Spleen (tissue), 11 donors: ENCODE data around the gene EXOC6B. TPM values are rescaled to one million over a fixed set of nuclear protein-coding genes. Genes with fewer than 3 reads are reported as not detected.

Experiments
- DNase-seq: peaks from one replicate; pipeline ENCODE4 v3.0.0-alpha.2; 2020
- H3K27ac ChIP-seq, 8 donors: fragments of 200-600 bp; sonication (generic) in 7 of 8; 1 replicate in 4 of 8; 2 replicates in 4 of 8; pipeline versions ENCODE4 v1.5.0 to v1.8.0; 2016 to 2021; ENCODE audit warnings: inconsistent platforms in 4 of 8, mild to moderate bottlenecking in 4 of 8, moderate library complexity in 1 of 8
- H3K27me3 ChIP-seq, 7 donors: fragments of 200-600 bp; sonication (generic) in 6 of 7; replicated peaks in 1 of 7; 1 replicate in 4 of 7; 2 replicates in 3 of 7; pipeline versions ENCODE4 v1.5.0 to v1.8.0; 2016 to 2021; ENCODE audit warnings: inconsistent platforms in 3 of 7, mild to moderate bottlenecking in 1 of 7
- H3K36me3 ChIP-seq, 6 donors: fragments of 200-600 bp; sonication (generic) in 5 of 6; 1 replicate in 4 of 6; 2 replicates in 2 of 6; pipeline versions ENCODE4 v1.5.0 to v1.8.0; 2016 to 2021; ENCODE audit warnings: inconsistent platforms in 2 of 6
- H3K4me1 ChIP-seq, 6 donors: fragments of 200-600 bp; sonication (generic) in 5 of 6; 1 replicate in 3 of 6; 2 replicates in 3 of 6; pipeline versions ENCODE4 v1.5.0 to v1.8.0; 2016 to 2021; ENCODE audit warnings: inconsistent platforms in 3 of 6
- H3K4me3 ChIP-seq, 8 donors: fragments of 200-600 bp; sonication (generic) in 7 of 8; 1 replicate in 4 of 8; 2 replicates in 4 of 8; pipeline versions ENCODE4 v1.5.0 to v1.8.0; 2016 to 2021; ENCODE audit warnings: inconsistent platforms in 4 of 8, mild to moderate bottlenecking in 4 of 8, moderate library complexity in 2 of 8
- H3K9me3 ChIP-seq, 8 donors: fragments of 200-600 bp; sonication (generic) in 7 of 8; 1 replicate in 4 of 8; 2 replicates in 4 of 8; pipeline versions ENCODE4 v1.5.0 to v1.8.0; 2016 to 2021; ENCODE audit warnings: inconsistent platforms in 4 of 8
- CTCF ChIP-seq, 11 experiments: fragments of 200-600 bp in 7 of 11; fragments of 450-650 bp in 4 of 11; sonication (generic) in 4 of 11; IDR thresholded peaks in 8 of 11; conservative IDR thresholded peaks in 3 of 11; 1 replicate in 7 of 11; 2 replicates in 4 of 11; pipeline versions ENCODE4 v1.4.0 to v1.8.0; 2016 to 2021; ENCODE audit warnings: antibody characterized with exemption in 11 of 11, inconsistent platforms in 4 of 11, mild to moderate bottlenecking in 1 of 11
- POLR2A ChIP-seq, 3 donors: fragments of 450-650 bp; IDR thresholded peaks; one replicate each; pipeline ENCODE4 v1.5.1; 2017; ENCODE audit warnings: antibody characterized with exemption in 3 of 3, mild to moderate bottlenecking in 1 of 3
- POLR2AphosphoS5 ChIP-seq, 3 donors: sonication (generic); formaldehyde crosslinking; IDR thresholded peaks; one replicate each; pipeline ENCODE4 v1.5.1; 2017; ENCODE audit warnings: antibody characterized with exemption in 3 of 3
- WGBS, 5 donors: extraction: QIAGEN DNeasy Blood & Tissue Kit in 3 of 5; methylation state at CpG; one replicate each; pipeline versions ENCODE4 v1.1.5 to v1.1.7; 2013 to 2018; 5-methylcytosine and 5-hydroxymethylcytosine counted together
- intact Hi-C: fragments of 100-400 bp; cut with DNase I; formaldehyde crosslinking; loops from one replicate; pipeline ENCODE4 v1.15.0; 2023; ENCODE audit warnings: low total_unique reads
- polyA plus RNA-seq, 3 donors: library from polyadenylated mRNA; stranded (reverse); fragments of 200-250 nt; gene quantifications; one replicate each; pipeline ENCODE4 v1.2.1, GENCODE V29; 2013
- total RNA-seq, 7 donors: library from RNA; depleted of rRNA in 3 of 7; stranded (reverse); fragments of >200 nt in 3 of 7; fragmentation: NEBNext Ultra II Directional in 4 of 7; extraction: Animal tissue kit (Norgen Biotek cat#: 25700) in 4 of 7; gene quantifications; one replicate each; pipeline versions ENCODE4 v1.1.0 to v1.2.1, GENCODE V29; 2016 to 2021
- donor health status: healthy with polysubstance abuse.
- donor health status: DM: no; HTN: no; CAD: no; lungs with moderate emphysema.
- donor health status: DM: no; HTN: no; CAD: no.
- donor health status: Bipolar disorder and iron deficiency.
- donor health status: healthy.
- donor health status: DM: no; HTN: no; CAD: no.
- donor health status: DM: yes; HTN: yes; CAD: no.

The EXOC6B gene
- total and polyA plus RNA-seq, 10 donors = 1.0 to 27.9 (median 18.0) TPM

DNA sequence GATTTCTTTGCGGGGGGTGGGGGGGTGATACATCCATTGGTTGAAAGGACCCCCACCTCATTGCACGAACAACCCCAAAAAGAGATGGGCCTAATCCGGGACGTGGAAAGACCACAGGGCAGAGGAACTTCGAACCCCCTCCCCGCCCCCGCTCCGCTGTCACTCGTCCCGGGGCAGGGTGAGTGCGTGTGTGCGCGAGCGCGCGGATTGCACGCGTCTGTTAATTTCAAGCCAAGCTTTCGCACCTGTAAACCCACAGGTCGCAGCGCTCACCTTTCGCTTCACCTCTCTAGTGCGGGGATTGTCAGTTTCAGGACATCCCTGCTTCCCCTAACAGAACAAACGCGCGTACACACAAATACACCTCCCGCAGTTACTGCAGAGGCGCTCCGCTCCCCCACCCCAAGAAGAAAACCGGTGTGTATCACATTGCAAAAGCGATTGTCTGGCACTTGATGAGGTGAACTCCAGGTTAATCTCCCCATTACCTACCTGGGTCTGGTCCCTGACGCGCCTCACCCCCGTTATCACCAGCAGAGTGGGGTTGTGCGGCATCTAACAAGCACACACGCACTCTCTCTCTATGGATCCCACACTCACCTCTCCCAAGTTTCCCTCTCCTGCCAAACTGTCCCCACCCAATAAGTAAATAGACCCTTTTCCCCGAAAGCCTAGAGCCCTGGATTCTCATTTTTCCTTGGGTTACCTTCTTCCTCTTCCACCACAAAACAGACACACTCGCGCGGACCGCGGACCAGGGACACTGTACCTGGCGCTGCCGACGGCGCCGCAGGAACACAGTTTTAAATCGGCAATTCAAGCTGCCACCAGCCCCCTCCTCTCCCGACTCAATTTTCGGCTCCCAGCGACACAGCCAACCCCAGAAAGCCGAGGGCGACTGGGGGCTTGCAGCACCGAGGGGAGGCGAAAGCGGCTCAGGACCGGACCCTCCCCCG, 679.2 kb downstream of the EXOC6B start:
- H3K9me3 ChIP-seq = no peaks in the 10 kb centered on the region
- H3K4me1 ChIP-seq = peaks cover 40 to 81% (median 71%) of the 10 kb centered on the region in 6 donors
- H3K27me3 ChIP-seq = peaks cover 11 to 100% (median 75%) of the 10 kb centered on the region in 7 donors
- H3K27ac ChIP-seq = no peak overlapping the region
- H3K36me3 ChIP-seq = no peaks in the 10 kb centered on the region
- peak; percentile 62 for DNase-seq
- 8 to 13% (median 9%) methylated on average over 46 to 58 of the region's 58 CpGs for WGBS, 5 donors
- peak in 1 of 3 donors; percentile 7 for TF ChIP-seq POLR2AphosphoS5 (IDR thresholded peaks at IDR 0.05)
- TF ChIP-seq CTCF (IDR thresholded peaks at IDR 0.05 in 8 of 11, conservative IDR thresholded peaks at IDR 0.05 in 3 of 11) = no peak
- TF ChIP-seq POLR2A (IDR thresholded peaks at IDR 0.05) = no peak
- peak overlapping the region; percentile 9 to 67 (median 42) for H3K4me3 ChIP-seq
- intact Hi-C loops = no loop called here

DNA sequence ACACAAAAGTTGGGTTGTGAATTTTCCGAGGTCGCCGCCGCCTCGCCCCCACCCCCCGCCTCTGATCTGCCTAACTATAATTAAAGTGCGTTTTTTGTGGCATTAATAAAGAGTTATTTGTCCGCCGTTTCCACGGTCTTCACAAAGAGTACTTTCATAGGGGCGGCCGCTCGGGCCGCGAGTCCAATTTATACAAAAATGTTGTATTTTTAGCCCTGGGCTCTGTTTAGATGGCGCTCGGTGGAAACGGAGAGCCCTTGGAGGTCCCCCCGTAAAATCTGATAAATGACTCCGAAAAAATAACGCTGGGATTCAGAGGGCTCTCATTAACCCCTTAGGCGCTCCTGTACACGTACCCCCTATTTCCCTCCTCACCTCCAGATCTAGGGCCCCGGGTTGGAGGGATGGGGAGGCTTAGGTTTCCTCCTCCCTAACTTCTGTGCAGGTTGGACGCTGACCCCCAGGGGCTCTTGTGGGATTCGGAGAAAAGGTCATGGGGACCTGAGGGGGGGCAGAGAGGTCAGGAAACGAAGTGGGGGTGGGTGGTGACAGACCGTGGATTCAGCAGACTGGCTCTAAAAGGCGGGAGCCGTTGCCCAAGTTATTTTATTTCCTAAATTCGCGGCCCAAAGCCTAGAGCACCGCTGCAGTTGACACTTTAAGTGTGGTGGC, 680.0 kb downstream of the EXOC6B start:
- Histone ChIP-seq H3K27ac (peak overlapping the region in 4 of 8 donors; percentile 44 to 70 (median 58)), H3K9me3 (no peaks in the 10 kb centered on the region), H3K4me1 (peaks cover 40 to 81% (median 71%) of the 10 kb centered on the region in 6 donors), H3K36me3 (no peaks in the 10 kb centered on the region), H3K27me3 (peaks cover 11 to 98% (median 75%) of the 10 kb centered on the region in 7 donors), H3K4me3 (peak overlapping the region; percentile 4 to 67 (median 40))
- no peak for TF ChIP-seq CTCF (IDR thresholded peaks at IDR 0.05 in 8 of 11, conservative IDR thresholded peaks at IDR 0.05 in 3 of 11)
- TF ChIP-seq POLR2A (IDR thresholded peaks at IDR 0.05) = no peak
- TF ChIP-seq POLR2AphosphoS5 (IDR thresholded peaks at IDR 0.05) = no peak
- intact Hi-C loops = no loop called here
- WGBS, 5 donors = 4 to 5% (median 4%) methylated on average over 33 of the region's 33 CpGs
- peak; percentile 52 for DNase-seq

DNA sequence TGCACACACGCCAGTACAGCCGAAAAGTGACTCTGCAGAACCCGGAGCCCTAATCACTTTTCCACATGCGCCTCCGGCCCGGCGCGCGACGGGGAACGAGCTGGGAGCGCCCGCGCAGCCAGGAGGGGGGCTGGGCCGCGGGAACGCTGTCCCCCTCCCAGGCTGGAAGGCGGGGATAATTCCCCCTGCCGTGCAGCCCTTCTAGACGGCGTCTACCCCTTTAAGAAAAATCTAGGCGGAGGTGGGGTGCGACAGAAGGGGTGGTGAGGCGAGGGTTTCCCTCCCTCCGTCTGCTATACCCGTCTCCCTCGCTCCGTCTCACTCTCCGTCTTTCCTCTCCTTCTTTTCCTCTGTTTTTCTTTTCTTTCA, 680.6 kb downstream of the EXOC6B start:
- TF ChIP-seq POLR2AphosphoS5 (IDR thresholded peaks at IDR 0.05) (peak in 1 of 3 donors; percentile 42), POLR2A (IDR thresholded peaks at IDR 0.05) (no peak)
- Histone ChIP-seq H3K36me3 (no peaks in the 10 kb centered on the region), H3K9me3 (no peaks in the 10 kb centered on the region), H3K27ac (peak overlapping the region in 4 of 8 donors; percentile 44 to 70 (median 58)), H3K27me3 (peaks cover 11 to 97% (median 71%) of the 10 kb centered on the region in 7 donors), H3K4me3 (peak overlapping the region; percentile 25 to 67 (median 38)), H3K4me1 (peaks cover 40 to 78% (median 68%) of the 10 kb centered on the region in 6 donors)
- WGBS, 5 donors = 1 to 3% (median 2%) methylated on average over 28 to 29 of the region's 29 CpGs
- DNase-seq = no peak
- intact Hi-C loops = no loop called here

GRCh38 chr2:72144632-72145288, 681.1 kb downstream of the EXOC6B start:
- peaks cover 11 to 93% (median 68%) of the 10 kb centered on the region in 7 donors for H3K27me3 ChIP-seq
- peak overlapping the region in 4 of 8 donors; percentile 44 to 70 (median 58) for H3K27ac ChIP-seq
- no peaks in the 10 kb centered on the region for H3K36me3 ChIP-seq
- intact Hi-C loops = no loop called here
- peak overlapping the region; percentile 25 to 67 (median 38) for H3K4me3 ChIP-seq
- WGBS, 5 donors = 1 to 4% (median 2%) methylated on average over 14 to 63 of the region's 63 CpGs
- peak; percentile 70 for DNase-seq
- H3K9me3 ChIP-seq = no peaks in the 10 kb centered on the region
- TF ChIP-seq POLR2A (IDR thresholded peaks at IDR 0.05) (no peak), POLR2AphosphoS5 (IDR thresholded peaks at IDR 0.05) (peak in 1 of 3 donors; percentile 22), CTCF (IDR thresholded peaks at IDR 0.05 in 8 of 11, conservative IDR thresholded peaks at IDR 0.05 in 3 of 11) (no peak)
- H3K4me1 ChIP-seq = peaks cover 35 to 78% (median 65%) of the 10 kb centered on the region in 6 donors
